ENCODE results near the gene REC114. TPM values are rescaled to one million over a fixed set of nuclear protein-coding genes. Genes with fewer than 3 reads are reported as not detected.

Gene REC114
- polyA plus RNA-seq, 3 donors = not detected

DNA sequence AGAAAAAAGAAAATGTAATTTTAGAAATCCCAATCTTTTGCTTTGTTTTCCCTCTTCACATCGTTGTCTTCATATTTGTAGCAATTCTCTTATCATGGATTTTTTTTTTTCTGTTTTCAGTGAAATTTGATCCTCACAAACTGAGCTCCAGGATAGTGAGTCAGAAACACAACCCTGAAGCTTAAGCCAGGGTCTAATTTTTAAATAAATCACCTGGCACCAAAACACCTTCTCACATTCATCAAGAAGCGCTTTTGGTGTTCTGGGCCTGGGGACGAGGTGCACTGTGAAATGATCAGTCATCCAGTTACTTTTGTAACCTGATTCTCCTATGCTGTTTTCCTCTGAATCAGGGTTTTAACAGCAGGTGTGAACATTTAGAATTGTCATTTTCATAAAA lies 87.7 kb downstream of the REC114 start:
- Mint-ChIP-seq H3K9me3 (peaks cover 0 to 3% (median 0%) of the 10 kb centered on the region in 7 donors), H3K27ac (no peak overlapping the region), H3K4me3 (no peak overlapping the region), H3K4me1 (no peaks in the 10 kb centered on the region), H3K27me3 (ENCODE audit: low read depth in 3 of 3) (peaks cover 12 to 19% (median 12%) of the 10 kb centered on the region in 3 donors), H3K36me3 (no peaks in the 10 kb centered on the region)
- Histone ChIP-seq H3K9me3 (replicated peaks in 1 of 2; ENCODE audit: control insufficient read depth in 1 of 2, insufficient read depth in 1 of 2, low read length in 2 of 2) (no peaks in the 10 kb centered on the region), H3K36me3 (replicated peaks in 1 of 2; ENCODE audit: control insufficient read depth in 1 of 2, insufficient read depth in 2 of 2, low read length in 2 of 2) (no peaks in the 10 kb centered on the region), H3K27me3 (ENCODE audit: control insufficient read depth in 2 of 2, insufficient read depth in 2 of 2, low read length in 2 of 2) (peaks cover 13 to 22% of the 10 kb centered on the region in 2 donors), H3K4me1 (ENCODE audit: control insufficient read depth in 1 of 2, insufficient read depth in 2 of 2, low read length in 2 of 2) (no peaks in the 10 kb centered on the region), H3K4me2 (replicated peaks; ENCODE audit: extremely low read depth, low read length, poor library complexity, severe bottlenecking) (no peak overlapping the region), H2AFZ (ENCODE audit: insufficient read depth, low read depth, low read length, poor library complexity, severe bottlenecking) (no peak overlapping the region), H3K27ac (ENCODE audit: low read depth in 1 of 2, low read length in 2 of 2) (no peak overlapping the region), H3K4me3 (replicated peaks in 1 of 3; ENCODE audit: low read depth in 2 of 3, low read length in 3 of 3) (no peak overlapping the region), H3K79me2 (ENCODE audit: insufficient read depth, low read length) (no peaks in the 10 kb centered on the region), H3K9ac (ENCODE audit: insufficient read depth, low read length, poor library complexity, severe bottlenecking) (no peak overlapping the region), H4K20me1 (ENCODE audit: insufficient read depth, low read length) (no peaks in the 10 kb centered on the region)
- no CpG with 5 or more reads among the region's 3 CpGs for WGBS (ENCODE audit: insufficient coverage)
- DNase-seq = no peak
- no peak for TF ChIP-seq CTCF (IDR thresholded peaks at IDR 0.05)
- intact Hi-C loops (cut with micrococcal nuclease) = no loop called here

GRCh38 chr15:73538123-73538522 lies 95.2 kb downstream of the REC114 start:
- no peak for TF ChIP-seq CTCF (IDR thresholded peaks at IDR 0.05)
- H3K4me1 Mint-ChIP-seq = peaks cover 10% of the 10 kb centered on the region
- intact Hi-C loops (cut with micrococcal nuclease) = no loop called here

More at GRCh38 chr15:73538123-73538522, 95.2 kb downstream of the REC114 start:
- Histone ChIP-seq H3K4me1 (ENCODE audit: control insufficient read depth in 1 of 2, insufficient read depth in 2 of 2, low read length in 2 of 2) (peaks cover 10 to 11% of the 10 kb centered on the region in 2 donors), H3K4me3 (replicated peaks in 1 of 3; ENCODE audit: low read depth in 2 of 3, low read length in 3 of 3) (no peak overlapping the region), H3K9me3 (replicated peaks in 1 of 2; ENCODE audit: control insufficient read depth in 1 of 2, insufficient read depth in 1 of 2, low read length in 2 of 2) (no peaks in the 10 kb centered on the region), H3K79me2 (ENCODE audit: insufficient read depth, low read length) (no peaks in the 10 kb centered on the region), H3K27me3 (ENCODE audit: control insufficient read depth in 2 of 2, insufficient read depth in 2 of 2, low read length in 2 of 2) (peaks cover 0 to 6% of the 10 kb centered on the region in 2 donors), H4K20me1 (ENCODE audit: insufficient read depth, low read length) (no peaks in the 10 kb centered on the region), H2AFZ (ENCODE audit: insufficient read depth, low read depth, low read length, poor library complexity, severe bottlenecking) (no peak overlapping the region), H3K27ac (ENCODE audit: low read depth in 1 of 2, low read length in 2 of 2) (no peak overlapping the region), H3K4me2 (replicated peaks; ENCODE audit: extremely low read depth, low read length, poor library complexity, severe bottlenecking) (no peak overlapping the region), H3K36me3 (replicated peaks in 1 of 2; ENCODE audit: control insufficient read depth in 1 of 2, insufficient read depth in 2 of 2, low read length in 2 of 2) (no peaks in the 10 kb centered on the region), H3K9ac (ENCODE audit: insufficient read depth, low read length, poor library complexity, severe bottlenecking) (no peak overlapping the region)
- peaks cover 0 to 11% (median 2%) of the 10 kb centered on the region in 3 donors for H3K27me3 Mint-ChIP-seq (ENCODE audit: low read depth in 3 of 3)
- no peak overlapping the region for H3K4me3 Mint-ChIP-seq
- peaks cover 0 to 2% (median 0%) of the 10 kb centered on the region in 7 donors for H3K9me3 Mint-ChIP-seq
- H3K36me3 Mint-ChIP-seq = no peaks in the 10 kb centered on the region
- no peak for DNase-seq
- no peak overlapping the region for H3K27ac Mint-ChIP-seq
- no CpG with 5 or more reads among the region's 2 CpGs for WGBS (ENCODE audit: insufficient coverage)

All from CD14-positive monocyte (primary cell).